ENCODE results near the gene EIF3F. TPM values are rescaled to one million over a fixed set of nuclear protein-coding genes. Genes with fewer than 3 reads are reported as not detected.

Gene EIF3F
- polyA plus RNA-seq, 3 donors, result 179 to 286 (median 243) TPM

GRCh38 chr11:7964261-7964660 is 22.9 kb upstream of the EIF3F start:
- Mint-ChIP-seq H3K9me3 (peaks cover 0 to 4% (median 2%) of the 10 kb centered on the region in 7 donors), H3K27me3 (ENCODE audit: low read depth in 3 of 3) (peaks cover 0 to 7% (median 7%) of the 10 kb centered on the region in 3 donors)

GRCh38 chr11:7964873-7965272 is 22.3 kb upstream of the EIF3F start:
- Histone ChIP-seq H3K4me3 (replicated peaks in 1 of 3; ENCODE audit: low read depth in 2 of 3, low read length in 3 of 3) (no peak overlapping the region), H3K9ac (ENCODE audit: insufficient read depth, low read length, poor library complexity, severe bottlenecking) (no peak overlapping the region), H3K36me3 (replicated peaks in 1 of 2; ENCODE audit: control insufficient read depth in 1 of 2, insufficient read depth in 2 of 2, low read length in 2 of 2) (no peaks in the 10 kb centered on the region), H3K79me2 (ENCODE audit: insufficient read depth, low read length) (no peaks in the 10 kb centered on the region), H3K4me1 (ENCODE audit: control insufficient read depth in 1 of 2, insufficient read depth in 2 of 2, low read length in 2 of 2) (no peaks in the 10 kb centered on the region), H4K20me1 (ENCODE audit: insufficient read depth, low read length) (no peaks in the 10 kb centered on the region), H3K27me3 (ENCODE audit: control insufficient read depth in 2 of 2, insufficient read depth in 2 of 2, low read length in 2 of 2) (peaks cover 0 to 3% of the 10 kb centered on the region in 2 donors), H3K4me2 (replicated peaks; ENCODE audit: extremely low read depth, low read length, poor library complexity, severe bottlenecking) (no peak overlapping the region), H3K27ac (ENCODE audit: low read depth in 1 of 2, low read length in 2 of 2) (no peak overlapping the region), H3K9me3 (replicated peaks in 1 of 2; ENCODE audit: control insufficient read depth in 1 of 2, insufficient read depth in 1 of 2, low read length in 2 of 2) (no peaks in the 10 kb centered on the region), H2AFZ (ENCODE audit: insufficient read depth, low read depth, low read length, poor library complexity, severe bottlenecking) (no peak overlapping the region)
- Mint-ChIP-seq H3K4me1 (no peaks in the 10 kb centered on the region), H3K27ac (no peak overlapping the region), H3K4me3 (no peak overlapping the region), H3K27me3 (ENCODE audit: low read depth in 3 of 3) (peaks cover 0 to 7% (median 7%) of the 10 kb centered on the region in 3 donors), H3K9me3 (peaks cover 0 to 4% (median 2%) of the 10 kb centered on the region in 7 donors), H3K36me3 (no peaks in the 10 kb centered on the region)
- intact Hi-C loops (cut with micrococcal nuclease), result no loop called here
- no peak for DNase-seq
- TF ChIP-seq CTCF (IDR thresholded peaks at IDR 0.05), result no peak

More at GRCh38 chr11:7964261-7964660, 22.9 kb upstream of the EIF3F start:
- Histone ChIP-seq H3K9me3 (replicated peaks in 1 of 2; ENCODE audit: control insufficient read depth in 1 of 2, insufficient read depth in 1 of 2, low read length in 2 of 2) (no peaks in the 10 kb centered on the region), H3K79me2 (ENCODE audit: insufficient read depth, low read length) (no peaks in the 10 kb centered on the region), H3K4me1 (ENCODE audit: control insufficient read depth in 1 of 2, insufficient read depth in 2 of 2, low read length in 2 of 2) (no peaks in the 10 kb centered on the region), H3K9ac (ENCODE audit: insufficient read depth, low read length, poor library complexity, severe bottlenecking) (no peak overlapping the region), H3K4me2 (replicated peaks; ENCODE audit: extremely low read depth, low read length, poor library complexity, severe bottlenecking) (no peak overlapping the region), H3K27ac (ENCODE audit: low read depth in 1 of 2, low read length in 2 of 2) (no peak overlapping the region), H3K4me3 (replicated peaks in 1 of 3; ENCODE audit: low read depth in 2 of 3, low read length in 3 of 3) (no peak overlapping the region), H2AFZ (ENCODE audit: insufficient read depth, low read depth, low read length, poor library complexity, severe bottlenecking) (no peak overlapping the region), H3K27me3 (ENCODE audit: control insufficient read depth in 2 of 2, insufficient read depth in 2 of 2, low read length in 2 of 2) (peaks cover 0 to 3% of the 10 kb centered on the region in 2 donors), H3K36me3 (replicated peaks in 1 of 2; ENCODE audit: control insufficient read depth in 1 of 2, insufficient read depth in 2 of 2, low read length in 2 of 2) (no peaks in the 10 kb centered on the region), H4K20me1 (ENCODE audit: insufficient read depth, low read length) (no peaks in the 10 kb centered on the region)
- no peak for TF ChIP-seq CTCF (IDR thresholded peaks at IDR 0.05)
- Mint-ChIP-seq H3K4me3 (no peak overlapping the region), H3K27ac (no peak overlapping the region), H3K4me1 (no peaks in the 10 kb centered on the region), H3K36me3 (no peaks in the 10 kb centered on the region)
- WGBS (ENCODE audit: insufficient coverage), result no CpG with 5 or more reads among the region's 3 CpGs
- intact Hi-C loops (cut with micrococcal nuclease), result no loop called here
- DNase-seq, result no peak
